Aorta (tissue), 5 donors: ENCODE data around the gene FNDC3B. TPM values are rescaled to one million over a fixed set of nuclear protein-coding genes. Genes with fewer than 3 reads are reported as not detected.

Experiments used
- ATAC-seq: fragments of 200-7000 bp; cut with Tn5 transposase; one replicate; pipeline ENCODE4 v1.9.1; 2022; ENCODE audit warnings: moderate library complexity; ENCODE audit not compliant: low FRiP score
- DNase-seq, 2 donors: peaks; one replicate each; pipeline ENCODE4 v3.0.0-alpha.2; 2020
- H3K27ac ChIP-seq, 2 donors: one replicate each; pipeline ENCODE4 v1.5.1; 2013; ENCODE audit warnings: low read length in 2 of 2, mild to moderate bottlenecking in 2 of 2, moderate library complexity in 2 of 2, control low read depth in 1 of 2, inconsistent platforms in 1 of 2, low read depth in 1 of 2
- H3K27me3 ChIP-seq, 2 donors: one replicate each; pipeline ENCODE4 v1.6.1; 2013; ENCODE audit warnings: control low read depth in 1 of 2, low read length in 1 of 2, mild to moderate bottlenecking in 1 of 2, moderate library complexity in 1 of 2; ENCODE audit not compliant: insufficient read depth in 2 of 2, control insufficient read depth in 1 of 2
- H3K36me3 ChIP-seq, 2 donors: one replicate each; pipeline ENCODE4 v1.6.1; 2013; ENCODE audit warnings: control low read depth in 1 of 2, low read length in 1 of 2, mild to moderate bottlenecking in 1 of 2; ENCODE audit not compliant: insufficient read depth in 2 of 2, control insufficient read depth in 1 of 2
- H3K4me1 ChIP-seq, 2 donors: one replicate each; pipeline ENCODE4 v1.6.1; 2013; ENCODE audit warnings: low read length in 2 of 2, control low read depth in 1 of 2, mild to moderate bottlenecking in 1 of 2, moderate library complexity in 1 of 2; ENCODE audit not compliant: insufficient read depth in 2 of 2, control insufficient read depth in 1 of 2
- H3K4me3 ChIP-seq, 2 donors: one replicate each; pipeline ENCODE4 v1.5.1; 2013; ENCODE audit warnings: low read length in 2 of 2, control low read depth in 1 of 2, mild to moderate bottlenecking in 1 of 2
- H3K9me3 ChIP-seq: one replicate; pipeline ENCODE4 v1.6.1; 2013; ENCODE audit warnings: mild to moderate bottlenecking, low read length; ENCODE audit not compliant: control insufficient read depth
- WGBS, 2 donors: extraction: QIAGEN DNeasy Blood & Tissue Kit; methylation state at CpG; one replicate each; pipeline ENCODE4 v1.1.7; 2013; 5-methylcytosine and 5-hydroxymethylcytosine counted together
- intact Hi-C, 2 donors: fragments of 100-400 bp; cut with DNase I; formaldehyde crosslinking; loops; one replicate each; pipeline versions ENCODE4 v1.14.2 to v1.15.0; 2022
- polyA plus RNA-seq, 2 donors: library from polyadenylated mRNA; stranded (reverse); fragments of 200-250 nt; gene quantifications; one replicate each; pipeline ENCODE4 v1.2.3, GENCODE V29; 2013
- total RNA-seq, 2 donors: library from RNA; stranded (reverse); fragmentation: NEBNext Ultra II Directional; extraction: Animal tissue kit (Norgen Biotek cat#: 25700); gene quantifications; one replicate each; pipeline ENCODE4 v1.2.1, GENCODE V29; 2021
- donor health status: healthy with polysubstance abuse.
- donor health status: Bipolar disorder and iron deficiency.
- donor health status: DM: no; HTN: no; CAD: no.
- donor health status: DM: no; HTN: no; CAD: no.
- donor health status: DM: yes; HTN: yes; CAD: no.

Gene FNDC3B
- total and polyA plus RNA-seq, 4 donors = 12.5 to 239 (median 120) TPM

DNA sequence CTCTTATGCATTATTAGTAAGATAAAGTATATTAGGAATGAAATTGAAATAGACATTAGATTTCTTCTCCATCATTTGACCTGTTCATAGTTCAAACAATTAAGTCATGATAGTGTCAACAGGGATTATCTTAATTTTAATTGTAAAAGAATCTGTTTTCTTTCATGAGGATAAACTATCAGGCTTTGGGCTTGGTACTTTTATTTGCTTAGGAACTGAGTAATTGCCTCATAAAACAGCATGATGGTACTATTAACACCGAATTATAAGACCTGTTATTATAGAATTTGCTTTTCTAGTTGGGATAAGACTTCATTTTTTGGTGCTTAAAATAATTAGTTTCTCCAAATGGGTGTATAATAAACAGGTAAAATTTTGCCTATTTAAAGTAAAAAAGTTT is 71.8 kb downstream of the FNDC3B start:
- no peak for DNase-seq
- no peak overlapping the region for H3K27ac ChIP-seq
- ATAC-seq = no peak
- intact Hi-C loops = no loop called here
- H3K36me3 ChIP-seq = no peaks in the 10 kb centered on the region
- 92% methylated on average over 1 of the region's 1 CpG for WGBS, 2 donors
- no peaks in the 10 kb centered on the region for H3K9me3 ChIP-seq
- H3K4me1 ChIP-seq = peaks cover 0 to 9% of the 10 kb centered on the region in 2 donors
- no peak overlapping the region for H3K4me3 ChIP-seq
- no peaks in the 10 kb centered on the region for H3K27me3 ChIP-seq

GRCh38 chr3:172112078-172112733 is 72.8 kb downstream of the FNDC3B start:
- H3K4me1 ChIP-seq = peaks cover 0 to 9% of the 10 kb centered on the region in 2 donors
- H3K36me3 ChIP-seq = no peaks in the 10 kb centered on the region
- no peaks in the 10 kb centered on the region for H3K27me3 ChIP-seq
- no peak overlapping the region for H3K4me3 ChIP-seq
- DNase-seq (no peak), ATAC-seq (no peak)
- no peaks in the 10 kb centered on the region for H3K9me3 ChIP-seq
- no peak overlapping the region for H3K27ac ChIP-seq
- WGBS, 2 donors = 87 to 92% methylated on average over 9 of the region's 9 CpGs
- intact Hi-C loops = no loop called here

- 20% methylated on average over 5 of the region's 5 CpGs for WGBS, 2 donors
- DNase-seq = no peak
- no peak overlapping the region for H3K27ac ChIP-seq
- peaks cover 0 to 4% of the 10 kb centered on the region in 2 donors for H3K4me1 ChIP-seq
- no peaks in the 10 kb centered on the region for H3K27me3 ChIP-seq
- no peak for ATAC-seq
- H3K4me3 ChIP-seq = no peak overlapping the region
- intact Hi-C loops = no loop called here
- H3K9me3 ChIP-seq = no peaks in the 10 kb centered on the region
- H3K36me3 ChIP-seq = no peaks in the 10 kb centered on the region
Measured at GRCh38 chr3:172112734-172113120, 73.3 kb downstream of the FNDC3B start.

DNA sequence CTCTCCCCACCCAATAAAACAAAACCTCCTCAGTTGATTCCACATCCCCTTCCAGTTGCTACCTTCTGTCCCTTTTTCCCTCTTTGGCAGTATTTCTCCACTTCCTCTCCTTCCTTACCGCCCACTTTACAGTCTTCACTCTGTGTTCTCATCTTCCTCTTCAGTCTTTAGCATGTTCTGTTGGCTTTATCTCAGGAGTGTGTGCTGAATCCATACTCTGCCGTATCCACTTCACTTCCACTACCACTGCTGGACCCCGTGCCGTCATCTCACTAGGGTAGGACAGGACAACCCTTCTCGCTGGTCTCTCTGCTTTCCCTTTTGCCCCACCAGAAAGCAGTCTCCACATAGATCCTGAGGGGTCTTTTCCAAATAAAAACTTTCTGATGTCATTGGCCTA is 74.3 kb downstream of the FNDC3B start:
- intact Hi-C loops = no loop called here
- no peaks in the 10 kb centered on the region for H3K9me3 ChIP-seq
- 91 to 94% methylated on average over 5 of the region's 5 CpGs for WGBS, 2 donors
- peaks cover 0 to 3% of the 10 kb centered on the region in 2 donors for H3K36me3 ChIP-seq
- ATAC-seq = no peak
- H3K27me3 ChIP-seq = no peaks in the 10 kb centered on the region
- H3K4me3 ChIP-seq = no peak overlapping the region
- H3K27ac ChIP-seq = no peak overlapping the region
- no peak for DNase-seq
- H3K4me1 ChIP-seq = no peaks in the 10 kb centered on the region

DNA sequence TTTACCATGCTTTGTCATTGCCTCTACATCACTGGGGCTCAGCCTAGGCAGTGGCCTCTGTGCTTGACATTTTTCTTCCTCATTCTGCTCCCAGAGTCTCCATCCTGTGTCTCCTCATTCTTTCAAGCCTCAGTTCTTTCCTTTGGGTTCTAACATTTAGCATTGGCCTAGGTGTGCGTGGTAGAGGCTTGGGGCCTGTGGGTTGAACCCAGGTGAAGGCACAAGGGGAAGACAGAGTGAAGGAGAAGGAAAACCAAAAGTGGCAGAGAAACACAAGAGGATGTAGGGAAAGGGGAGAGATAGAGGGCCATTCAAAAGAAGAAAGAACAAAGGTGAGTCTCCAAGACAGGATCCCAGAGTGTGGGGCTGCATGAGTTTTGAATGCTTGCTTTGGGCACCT is 75.7 kb downstream of the FNDC3B start:
- DNase-seq (no peak), ATAC-seq (no peak)
- H3K9me3 ChIP-seq = no peaks in the 10 kb centered on the region
- H3K36me3 ChIP-seq = peaks cover 0 to 3% of the 10 kb centered on the region in 2 donors
- H3K27me3 ChIP-seq = no peaks in the 10 kb centered on the region
- H3K27ac ChIP-seq = no peak overlapping the region
- H3K4me3 ChIP-seq = no peak overlapping the region
- intact Hi-C loops = no loop called here
- WGBS, 2 donors = 93 to 96% methylated on average over 1 of the region's 1 CpG
- H3K4me1 ChIP-seq = peaks cover 0 to 2% of the 10 kb centered on the region in 2 donors

DNA sequence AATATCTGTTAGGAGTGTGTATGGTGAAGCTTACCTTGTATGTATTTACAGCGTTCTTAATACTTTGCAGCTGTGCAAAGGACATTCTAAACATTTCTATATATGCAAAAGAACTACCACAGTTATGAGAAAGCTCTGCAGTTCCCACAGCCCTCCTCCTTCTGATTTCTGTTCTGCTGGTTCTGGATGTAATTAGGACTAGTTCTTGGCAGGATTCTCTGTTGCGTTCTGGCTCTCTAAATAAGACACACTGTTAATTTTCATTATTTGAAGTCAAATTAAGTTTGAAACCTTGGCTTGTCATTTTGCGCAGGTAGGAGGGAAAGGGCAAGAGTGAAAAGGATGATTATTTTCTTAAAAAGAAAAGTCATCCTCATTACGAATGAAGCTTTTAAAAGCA is 76.4 kb downstream of the FNDC3B start:
- ATAC-seq (no peak), DNase-seq (no peak)
- no peaks in the 10 kb centered on the region for H3K9me3 ChIP-seq
- H3K4me3 ChIP-seq = no peak overlapping the region
- H3K27ac ChIP-seq = no peak overlapping the region
- intact Hi-C loops = no loop called here
- H3K4me1 ChIP-seq = peaks cover 0 to 3% of the 10 kb centered on the region in 2 donors
- no peaks in the 10 kb centered on the region for H3K27me3 ChIP-seq
- 52 to 58% methylated on average over 4 of the region's 4 CpGs for WGBS, 2 donors
- H3K36me3 ChIP-seq = peaks cover 0 to 3% of the 10 kb centered on the region in 2 donors

DNA sequence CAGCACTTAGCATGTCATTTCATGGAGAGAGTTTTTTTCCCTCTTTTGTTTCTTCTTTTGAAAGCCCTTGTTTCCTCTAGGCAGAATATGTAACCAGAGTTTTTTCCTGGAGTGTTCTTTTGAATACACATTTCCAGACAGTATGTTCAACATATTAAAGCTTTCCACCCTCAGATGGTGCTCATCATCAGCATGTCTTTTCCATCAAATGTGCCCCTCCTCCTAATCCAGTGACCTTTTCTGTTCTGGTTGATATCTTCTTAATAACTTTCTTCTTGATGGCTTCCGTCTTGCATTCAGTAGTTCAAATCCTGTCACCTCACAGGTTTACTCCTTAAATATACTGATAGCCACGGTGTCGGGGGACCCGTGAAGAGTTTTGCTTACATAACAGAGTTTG is 78.6 kb downstream of the FNDC3B start:
- ATAC-seq (no peak), DNase-seq (no peak)
- peaks cover 0 to 3% of the 10 kb centered on the region in 2 donors for H3K36me3 ChIP-seq
- peaks cover 6 to 10% of the 10 kb centered on the region in 2 donors for H3K4me1 ChIP-seq
- intact Hi-C loops = no loop called here
- WGBS, 2 donors = 83 to 85% methylated on average over 4 of the region's 4 CpGs
- no peak overlapping the region for H3K27ac ChIP-seq
- H3K27me3 ChIP-seq = no peaks in the 10 kb centered on the region
- no peak overlapping the region for H3K4me3 ChIP-seq
- H3K9me3 ChIP-seq = no peaks in the 10 kb centered on the region

DNA sequence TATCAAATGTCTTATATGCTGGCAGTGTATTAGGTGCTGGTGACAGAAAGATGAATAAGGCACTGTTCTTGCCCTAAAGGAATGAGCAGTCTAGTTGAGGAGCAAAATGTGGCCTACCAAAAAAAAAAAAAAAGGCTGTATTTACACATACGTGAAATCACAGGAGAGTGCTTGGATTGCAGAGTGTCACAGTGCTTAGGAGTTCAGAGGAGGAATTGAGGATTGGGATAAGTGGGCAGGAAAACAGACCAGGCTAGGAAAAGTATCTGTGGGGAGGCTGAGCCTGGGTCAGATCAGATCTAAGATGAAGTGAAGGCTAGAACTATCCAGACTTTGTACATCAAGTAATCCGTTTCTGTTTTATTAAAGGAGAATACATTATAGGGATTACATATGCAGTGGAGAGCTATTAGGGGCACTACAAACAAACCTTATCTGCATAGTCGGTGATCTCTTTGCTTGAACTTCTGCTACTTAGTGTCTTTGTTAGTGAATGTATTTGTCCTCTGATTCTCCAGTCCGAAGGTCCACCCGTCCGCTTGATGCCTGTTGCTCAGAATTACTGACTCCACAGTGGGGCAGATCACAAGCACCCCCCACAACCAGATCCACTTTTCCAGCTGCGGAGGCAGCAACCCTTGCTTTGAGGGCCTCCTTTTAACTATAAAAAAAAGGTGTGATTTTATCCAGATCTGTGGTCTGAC is 80.0 kb downstream of the FNDC3B start:
- peaks cover 6 to 10% of the 10 kb centered on the region in 2 donors for H3K4me1 ChIP-seq
- peak overlapping the region in 1 of 2 donors; percentile 10 for H3K27ac ChIP-seq
- DNase-seq = no peak
- H3K36me3 ChIP-seq = peaks cover 0 to 3% of the 10 kb centered on the region in 2 donors
- intact Hi-C loops = no loop called here
- H3K4me3 ChIP-seq = no peak overlapping the region
- 46 to 47% methylated on average over 7 of the region's 7 CpGs for WGBS, 2 donors
- peak; percentile 17 for ATAC-seq
- H3K9me3 ChIP-seq = no peaks in the 10 kb centered on the region
- H3K27me3 ChIP-seq = no peaks in the 10 kb centered on the region

GRCh38 chr3:172120912-172121311 is 81.5 kb downstream of the FNDC3B start:
- Histone ChIP-seq H3K4me3 (no peak overlapping the region), H3K36me3 (peaks cover 0 to 3% of the 10 kb centered on the region in 2 donors), H3K9me3 (no peaks in the 10 kb centered on the region), H3K27me3 (no peaks in the 10 kb centered on the region), H3K4me1 (peaks cover 6 to 10% of the 10 kb centered on the region in 2 donors), H3K27ac (no peak overlapping the region)
- intact Hi-C loops = loop anchor here in 1 of 2 donors (5.0 kb wide), 1 partner anchor 74 kb away; no protein-coding TSS in a partner anchor
- ATAC-seq (no peak), DNase-seq (no peak)
- WGBS, 2 donors = 61 to 73% methylated on average over 6 of the region's 6 CpGs
